ENCODE data around the gene EXOSC5. TPM values are rescaled to one million over a fixed set of nuclear protein-coding genes. Genes with fewer than 3 reads are reported as not detected.

The EXOSC5 gene
- total RNA-seq, 4 donors from 2014 or later, result 14.0 to 21.3 (median 19.8) TPM

GRCh38 chr19:41363753-41364523 lies 33.2 kb downstream of the EXOSC5 start, which contains the start of gene B9D2:
Gene B9D2 (minus strand): TSS chr19:41364149. CDS start chr19:41363519, 630 bp downstream.
- TF ChIP-seq CTCF (IDR thresholded peaks at IDR 0.05), result no peak
- peak; percentile 42 to 84 for TF ChIP-seq POLR2A (IDR thresholded peaks at IDR 0.05)
- peak; percentile 94 to 99 for TF ChIP-seq EP300 (IDR thresholded peaks at IDR 0.05)
- Histone ChIP-seq H3K36me3 (no peaks in the 10 kb centered on the region), H3K27me3 (no peaks in the 10 kb centered on the region), H3K4me1 (peaks cover 0 to 21% (median 9%) of the 10 kb centered on the region in 4 donors), H3K4me3 (peak within 1 kb of the TSS; percentile 53 to 87 (median 86)), H3K9me3 (no peaks in the 10 kb centered on the region), H3K27ac (peak within 1 kb of the TSS; percentile 95 to 100 (median 98))
- DNase-seq (ENCODE audit: low spot score in 2 of 2), result peak; percentile 97 to 98
- 1 to 2% methylated on average over 50 to 53 of the region's 56 CpGs for WGBS, 2 donors

GRCh38 chr19:41363371-41363752 lies 33.8 kb downstream of the EXOSC5 start:
- no peak for DNase-seq (ENCODE audit: low spot score in 2 of 2)

GRCh38 chr19:41362143-41362847 lies 34.9 kb downstream of the EXOSC5 start:
- Histone ChIP-seq H3K36me3 (no peaks in the 10 kb centered on the region), H3K4me1 (peaks cover 0 to 21% (median 9%) of the 10 kb centered on the region in 4 donors), H3K9me3 (no peaks in the 10 kb centered on the region), H3K27me3 (no peaks in the 10 kb centered on the region), H3K4me3 (no peak overlapping the region), H3K27ac (no peak overlapping the region)
- DNase-seq (ENCODE audit: low spot score in 2 of 2), result no peak
- no peak for TF ChIP-seq EP300 (IDR thresholded peaks at IDR 0.05)
- no peak for TF ChIP-seq CTCF (IDR thresholded peaks at IDR 0.05)
- no peak for TF ChIP-seq POLR2A (IDR thresholded peaks at IDR 0.05)
- WGBS, 2 donors, result 87 to 92% methylated on average over 10 of the region's 10 CpGs

More at GRCh38 chr19:41363371-41363752, 33.8 kb downstream of the EXOSC5 start:
- H3K4me1 ChIP-seq, result peaks cover 0 to 21% (median 9%) of the 10 kb centered on the region in 4 donors
- no peaks in the 10 kb centered on the region for H3K9me3 ChIP-seq
- TF ChIP-seq POLR2A (IDR thresholded peaks at IDR 0.05), result no peak
- TF ChIP-seq EP300 (IDR thresholded peaks at IDR 0.05), result no peak
- TF ChIP-seq CTCF (IDR thresholded peaks at IDR 0.05), result no peak
- peak overlapping the region; percentile 53 to 87 (median 86) for H3K4me3 ChIP-seq
- H3K27ac ChIP-seq, result peak overlapping the region; percentile 95 to 100 (median 98)
- WGBS, 2 donors, result 44 to 54% methylated on average over 6 of the region's 6 CpGs
- H3K36me3 ChIP-seq, result no peaks in the 10 kb centered on the region
- no peaks in the 10 kb centered on the region for H3K27me3 ChIP-seq

GRCh38 chr19:41359741-41360140 lies 37.4 kb downstream of the EXOSC5 start:
- whole genome bisulfite sequencing, 2 donors, result 88 to 97% methylated on average over 1 of the region's 1 CpG
- no peak overlapping the region for H3K4me3 ChIP-seq
- no peak for DNase-seq (ENCODE audit: low spot score in 2 of 2)
- no peaks in the 10 kb centered on the region for H3K27me3 ChIP-seq
- no peak overlapping the region for H3K27ac ChIP-seq
- no peaks in the 10 kb centered on the region for H3K36me3 ChIP-seq
- peaks cover 0 to 14% (median 6%) of the 10 kb centered on the region in 4 donors for H3K4me1 ChIP-seq
- no peaks in the 10 kb centered on the region for H3K9me3 ChIP-seq
- TF ChIP-seq EP300 (IDR thresholded peaks at IDR 0.05) (no peak), CTCF (IDR thresholded peaks at IDR 0.05) (no peak), POLR2A (IDR thresholded peaks at IDR 0.05) (no peak)

GRCh38 chr19:41357746-41358145 lies 39.4 kb downstream of the EXOSC5 start:
- DNase-seq (ENCODE audit: low spot score in 2 of 2), result no peak
- Histone ChIP-seq H3K4me1 (peaks cover 0 to 20% (median 0%) of the 10 kb centered on the region in 4 donors), H3K9me3 (no peaks in the 10 kb centered on the region), H3K27me3 (no peaks in the 10 kb centered on the region), H3K4me3 (no peak overlapping the region), H3K36me3 (no peaks in the 10 kb centered on the region), H3K27ac (no peak overlapping the region)
- TF ChIP-seq EP300 (IDR thresholded peaks at IDR 0.05) (no peak), POLR2A (IDR thresholded peaks at IDR 0.05) (no peak), CTCF (IDR thresholded peaks at IDR 0.05) (no peak)
- WGBS, 2 donors, result 90% methylated on average over 13 of the region's 13 CpGs
